DND-41 (cell line): ENCODE data around the gene FITM2.

ENCODE experiments used
- ATAC-seq: fragments of 200-7000 bp; cut with Tn5 transposase; 3 replicates; pipeline ENCODE4 v1.9.1; 2021; ENCODE audit warnings: low read depth; ENCODE audit not compliant: insufficient read depth
- DNase-seq: peaks from one replicate; pipeline ENCODE4 v3.0.0-alpha.2; 2020
- H2AFZ ChIP-seq: 2 replicates; pipeline ENCODE4 v1.6.0; 2012; ENCODE audit warnings: low read depth, low read length
- H3K27ac ChIP-seq: 2 replicates; pipeline ENCODE4 v1.5.1; 2012; ENCODE audit warnings: low read length, inconsistent platforms
- H3K27me3 ChIP-seq: fragments of 200-600 bp; sonication (generic); 2 replicates; pipeline ENCODE4 v1.6.0; 2012; ENCODE audit warnings: low read length, mild to moderate bottlenecking, inconsistent platforms; ENCODE audit not compliant: insufficient read depth, poor library complexity
- H3K36me3 ChIP-seq: 2 replicates; pipeline ENCODE4 v1.5.1; 2012; ENCODE audit warnings: low read length, inconsistent platforms; ENCODE audit not compliant: insufficient read depth
- H3K4me1 ChIP-seq: 2 replicates; pipeline ENCODE4 v1.5.1; 2012; ENCODE audit warnings: mild to moderate bottlenecking, low read length; ENCODE audit not compliant: insufficient read depth
- H3K4me2 ChIP-seq: 2 replicates; pipeline ENCODE4 v1.6.0; 2012; ENCODE audit warnings: mild to moderate bottlenecking, moderate library complexity, low read length, inconsistent platforms; ENCODE audit not compliant: insufficient read depth
- H3K4me3 ChIP-seq, 2 experiments: fragments of 200-600 bp in 1 of 2; shearing (Covaris generic) in 1 of 2; 2 replicates each; pipeline ENCODE4 v1.5.1; 2012 to 2016; ENCODE audit warnings: inconsistent platforms in 2 of 2, low read length in 2 of 2, mild to moderate bottlenecking in 2 of 2, low read depth in 1 of 2, moderate library complexity in 1 of 2
- H3K79me2 ChIP-seq: 2 replicates; pipeline ENCODE4 v1.6.0; 2012; ENCODE audit warnings: low read length, inconsistent platforms; ENCODE audit not compliant: insufficient read depth
- H3K9ac ChIP-seq: 2 replicates; pipeline ENCODE4 v1.6.0; 2012; ENCODE audit warnings: low read depth, mild to moderate bottlenecking, inconsistent platforms, low read length, moderate library complexity
- H3K9me3 ChIP-seq: 2 replicates; pipeline ENCODE4 v1.5.1; 2012; ENCODE audit warnings: low read length, moderate library complexity, mild to moderate bottlenecking, inconsistent platforms; ENCODE audit not compliant: insufficient read depth, severe bottlenecking
- H4K20me1 ChIP-seq: 2 replicates; pipeline ENCODE4 v1.6.0; 2012; ENCODE audit warnings: low read length; ENCODE audit not compliant: insufficient read depth
- EZH2 ChIP-seq: IDR thresholded peaks from 3 replicates; pipeline ENCODE4 v1.6.1; 2012; ENCODE audit warnings: borderline replicate concordance, low read depth, mild to moderate bottlenecking, moderate library complexity, low read length, inconsistent platforms; ENCODE audit not compliant: severe bottlenecking
- TF ChIP-seq, protein P1 (sequence below): IDR thresholded peaks from 2 replicates; pipeline ENCODE4 v1.5.1; 2012; ENCODE audit warnings: borderline replicate concordance, low read length, moderate library complexity, mild to moderate bottlenecking; ENCODE audit not compliant: poor library complexity, severe bottlenecking; ENCODE audit errors: extremely low read depth

Gene FITM2

GRCh38 chr20:44357555-44358125 lies 46.6 kb upstream of the FITM2 start:
- Histone ChIP-seq H3K4me1 (no peaks in the 10 kb centered on the region), H4K20me1 (no peaks in the 10 kb centered on the region), H3K4me3 (no peak overlapping the region), H2AFZ (no peak overlapping the region), H3K9ac (no peak overlapping the region), H3K4me2 (no peak overlapping the region), H3K27me3 (peaks cover 22% of the 10 kb centered on the region), H3K79me2 (no peaks in the 10 kb centered on the region), H3K36me3 (no peaks in the 10 kb centered on the region), H3K9me3 (no peaks in the 10 kb centered on the region), H3K27ac (no peak overlapping the region)
- TF ChIP-seq, protein P1, sequence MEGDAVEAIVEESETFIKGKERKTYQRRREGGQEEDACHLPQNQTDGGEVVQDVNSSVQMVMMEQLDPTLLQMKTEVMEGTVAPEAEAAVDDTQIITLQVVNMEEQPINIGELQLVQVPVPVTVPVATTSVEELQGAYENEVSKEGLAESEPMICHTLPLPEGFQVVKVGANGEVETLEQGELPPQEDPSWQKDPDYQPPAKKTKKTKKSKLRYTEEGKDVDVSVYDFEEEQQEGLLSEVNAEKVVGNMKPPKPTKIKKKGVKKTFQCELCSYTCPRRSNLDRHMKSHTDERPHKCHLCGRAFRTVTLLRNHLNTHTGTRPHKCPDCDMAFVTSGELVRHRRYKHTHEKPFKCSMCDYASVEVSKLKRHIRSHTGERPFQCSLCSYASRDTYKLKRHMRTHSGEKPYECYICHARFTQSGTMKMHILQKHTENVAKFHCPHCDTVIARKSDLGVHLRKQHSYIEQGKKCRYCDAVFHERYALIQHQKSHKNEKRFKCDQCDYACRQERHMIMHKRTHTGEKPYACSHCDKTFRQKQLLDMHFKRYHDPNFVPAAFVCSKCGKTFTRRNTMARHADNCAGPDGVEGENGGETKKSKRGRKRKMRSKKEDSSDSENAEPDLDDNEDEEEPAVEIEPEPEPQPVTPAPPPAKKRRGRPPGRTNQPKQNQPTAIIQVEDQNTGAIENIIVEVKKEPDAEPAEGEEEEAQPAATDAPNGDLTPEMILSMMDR: no peak
- TF ChIP-seq EZH2: no peak
- ATAC-seq (no peak), DNase-seq (no peak)

GRCh38 chr20:44357020-44357419 lies 46.0 kb upstream of the FITM2 start:
- Histone ChIP-seq H2AFZ (no peak overlapping the region), H3K4me2 (no peak overlapping the region), H3K36me3 (no peaks in the 10 kb centered on the region), H3K4me3 (no peak overlapping the region), H3K4me1 (no peaks in the 10 kb centered on the region), H3K27me3 (peaks cover 20% of the 10 kb centered on the region), H3K9me3 (no peaks in the 10 kb centered on the region), H3K9ac (no peak overlapping the region), H3K27ac (no peak overlapping the region), H4K20me1 (peaks cover 3% of the 10 kb centered on the region; the same call in 1 of the 2 replicates), H3K79me2 (no peaks in the 10 kb centered on the region)
- ATAC-seq (no peak), DNase-seq (no peak)
- no peak for TF ChIP-seq EZH2
- TF ChIP-seq, protein P1: no peak

GRCh38 chr20:44356353-44356723 lies 45.3 kb upstream of the FITM2 start:
- Histone ChIP-seq H3K9me3 (no peaks in the 10 kb centered on the region), H3K4me3 (no peak overlapping the region), H3K4me1 (no peaks in the 10 kb centered on the region), H3K79me2 (no peaks in the 10 kb centered on the region), H3K27ac (no peak overlapping the region), H3K4me2 (no peak overlapping the region), H4K20me1 (peaks cover 3% of the 10 kb centered on the region; the same call in 1 of the 2 replicates), H3K9ac (no peak overlapping the region), H3K36me3 (no peaks in the 10 kb centered on the region), H3K27me3 (peaks cover 17% of the 10 kb centered on the region), H2AFZ (no peak overlapping the region)
- no peak for DNase-seq
- no peak for ATAC-seq
- TF ChIP-seq, protein P1: no peak
- TF ChIP-seq EZH2: no peak
